PFSK-1 (cell line): ENCODE results near the gene ONECUT1.

Experiments
- FOXP2 ChIP-seq: optimal IDR thresholded peaks from 2 replicates; pipeline ENCODE3; 2011; ENCODE audit warnings: borderline replicate concordance, control low read depth, inconsistent platforms; ENCODE audit not compliant: insufficient read depth; ENCODE audit errors: extremely low read length, extremely low read depth
- POLR2AphosphoS5 ChIP-seq: IDR thresholded peaks from 2 replicates; pipeline ENCODE4 v1.6.1; 2012; ENCODE audit warnings: low read depth, mild to moderate bottlenecking, control low read depth, low read length, moderate library complexity
- SIN3A ChIP-seq: IDR thresholded peaks from 2 replicates; pipeline ENCODE4 v1.6.1; 2012; ENCODE audit warnings: mild to moderate bottlenecking, low read length, moderate library complexity, borderline replicate concordance; ENCODE audit not compliant: insufficient read depth
- TAF1 ChIP-seq: IDR thresholded peaks from 2 replicates; pipeline ENCODE4 v1.6.1; 2012; ENCODE audit warnings: low read length, control low read depth, borderline replicate concordance; ENCODE audit not compliant: insufficient read depth
- TF ChIP-seq, protein P1 (sequence below), 2 experiments: IDR thresholded peaks; 2 replicates each; pipeline versions ENCODE4 v1.6.1 to v1.8.0; 2011 to 2012; ENCODE audit warnings: low read depth in 2 of 2, low read length in 2 of 2, control low read depth in 1 of 2, inconsistent platforms in 1 of 2, mild to moderate bottlenecking in 1 of 2, moderate library complexity in 1 of 2; ENCODE audit not compliant: insufficient read depth in 1 of 2

The ONECUT1 gene

DNA sequence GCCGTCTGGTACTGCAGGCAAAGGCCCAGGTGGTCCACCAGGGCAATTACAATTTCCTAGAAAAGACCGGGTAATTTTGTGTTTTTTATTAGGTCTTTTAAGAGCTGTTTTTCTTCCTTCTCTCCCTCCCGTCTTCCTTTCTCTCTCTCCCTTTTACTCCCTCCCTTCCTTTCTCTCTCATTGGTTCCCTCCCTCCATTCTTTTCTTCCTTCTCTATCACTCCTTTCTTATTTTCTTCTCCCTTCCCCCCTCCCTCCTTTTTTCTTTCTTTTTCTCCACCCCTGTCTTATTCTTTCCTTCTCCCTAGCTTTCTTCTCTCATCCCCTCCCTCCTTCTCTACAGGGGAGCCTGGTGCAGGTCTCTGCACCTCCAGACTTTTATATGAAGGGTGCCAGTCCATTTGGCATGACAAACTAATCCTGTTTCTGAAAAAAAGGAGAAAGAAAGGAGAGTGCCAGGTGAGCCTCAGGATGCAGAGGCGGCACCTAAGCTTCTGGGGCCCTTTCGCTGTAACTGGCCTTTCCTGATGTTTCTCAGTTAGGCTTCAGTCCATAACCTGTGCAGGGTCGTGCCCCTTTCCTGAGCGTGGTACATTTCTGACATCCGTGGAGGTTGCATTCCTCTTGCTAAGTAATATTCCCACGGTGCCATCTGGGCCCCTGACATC, 9.1 kb upstream of the ONECUT1 start:
- TF ChIP-seq TAF1 = no peak
- no peak for TF ChIP-seq FOXP2
- no peak for TF ChIP-seq SIN3A
- TF ChIP-seq, protein P1, sequence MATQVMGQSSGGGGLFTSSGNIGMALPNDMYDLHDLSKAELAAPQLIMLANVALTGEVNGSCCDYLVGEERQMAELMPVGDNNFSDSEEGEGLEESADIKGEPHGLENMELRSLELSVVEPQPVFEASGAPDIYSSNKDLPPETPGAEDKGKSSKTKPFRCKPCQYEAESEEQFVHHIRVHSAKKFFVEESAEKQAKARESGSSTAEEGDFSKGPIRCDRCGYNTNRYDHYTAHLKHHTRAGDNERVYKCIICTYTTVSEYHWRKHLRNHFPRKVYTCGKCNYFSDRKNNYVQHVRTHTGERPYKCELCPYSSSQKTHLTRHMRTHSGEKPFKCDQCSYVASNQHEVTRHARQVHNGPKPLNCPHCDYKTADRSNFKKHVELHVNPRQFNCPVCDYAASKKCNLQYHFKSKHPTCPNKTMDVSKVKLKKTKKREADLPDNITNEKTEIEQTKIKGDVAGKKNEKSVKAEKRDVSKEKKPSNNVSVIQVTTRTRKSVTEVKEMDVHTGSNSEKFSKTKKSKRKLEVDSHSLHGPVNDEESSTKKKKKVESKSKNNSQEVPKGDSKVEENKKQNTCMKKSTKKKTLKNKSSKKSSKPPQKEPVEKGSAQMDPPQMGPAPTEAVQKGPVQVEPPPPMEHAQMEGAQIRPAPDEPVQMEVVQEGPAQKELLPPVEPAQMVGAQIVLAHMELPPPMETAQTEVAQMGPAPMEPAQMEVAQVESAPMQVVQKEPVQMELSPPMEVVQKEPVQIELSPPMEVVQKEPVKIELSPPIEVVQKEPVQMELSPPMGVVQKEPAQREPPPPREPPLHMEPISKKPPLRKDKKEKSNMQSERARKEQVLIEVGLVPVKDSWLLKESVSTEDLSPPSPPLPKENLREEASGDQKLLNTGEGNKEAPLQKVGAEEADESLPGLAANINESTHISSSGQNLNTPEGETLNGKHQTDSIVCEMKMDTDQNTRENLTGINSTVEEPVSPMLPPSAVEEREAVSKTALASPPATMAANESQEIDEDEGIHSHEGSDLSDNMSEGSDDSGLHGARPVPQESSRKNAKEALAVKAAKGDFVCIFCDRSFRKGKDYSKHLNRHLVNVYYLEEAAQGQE (IDR thresholded peaks at IDR 0.05; ENCODE audit: insufficient read depth in 1 of 2, low read depth in 2 of 2, low read length in 2 of 2) = no peak
- TF ChIP-seq POLR2AphosphoS5 = no peak

DNA sequence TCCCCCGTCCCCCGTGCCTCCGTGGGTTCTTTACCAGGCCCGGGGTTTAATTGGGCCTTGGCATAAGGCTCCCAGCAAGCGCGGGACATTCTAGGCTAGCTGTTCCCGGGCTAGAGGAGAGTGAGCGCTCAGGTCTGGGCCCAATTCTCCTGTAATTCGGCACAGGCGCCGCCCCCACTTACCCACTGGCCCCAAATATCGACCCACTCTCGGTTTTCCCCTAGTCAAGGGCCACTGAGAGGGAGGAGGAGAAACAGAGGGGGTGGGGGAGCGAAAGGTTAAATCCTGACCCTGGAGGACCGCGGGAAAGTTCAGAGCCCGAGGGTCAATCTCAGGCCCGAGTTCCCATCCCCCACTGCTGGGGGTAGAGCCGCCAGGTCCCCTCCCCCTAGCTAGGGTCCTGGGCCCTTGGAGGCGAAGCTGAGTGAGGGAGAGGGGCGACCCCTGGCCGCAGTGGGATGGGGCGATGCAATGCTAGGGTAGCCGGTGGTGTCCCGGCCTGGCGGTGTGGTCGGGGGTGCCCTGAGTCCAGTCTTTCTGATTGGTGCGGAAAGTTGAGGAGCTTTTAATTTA, 8.5 kb upstream of the ONECUT1 start:
- TF ChIP-seq SIN3A (no peak), TAF1 (no peak), FOXP2 (no peak), POLR2AphosphoS5 (no peak)
- TF ChIP-seq, protein P1 (IDR thresholded peaks at IDR 0.05; ENCODE audit: insufficient read depth in 1 of 2, low read depth in 2 of 2, low read length in 2 of 2) = no peak

DNA sequence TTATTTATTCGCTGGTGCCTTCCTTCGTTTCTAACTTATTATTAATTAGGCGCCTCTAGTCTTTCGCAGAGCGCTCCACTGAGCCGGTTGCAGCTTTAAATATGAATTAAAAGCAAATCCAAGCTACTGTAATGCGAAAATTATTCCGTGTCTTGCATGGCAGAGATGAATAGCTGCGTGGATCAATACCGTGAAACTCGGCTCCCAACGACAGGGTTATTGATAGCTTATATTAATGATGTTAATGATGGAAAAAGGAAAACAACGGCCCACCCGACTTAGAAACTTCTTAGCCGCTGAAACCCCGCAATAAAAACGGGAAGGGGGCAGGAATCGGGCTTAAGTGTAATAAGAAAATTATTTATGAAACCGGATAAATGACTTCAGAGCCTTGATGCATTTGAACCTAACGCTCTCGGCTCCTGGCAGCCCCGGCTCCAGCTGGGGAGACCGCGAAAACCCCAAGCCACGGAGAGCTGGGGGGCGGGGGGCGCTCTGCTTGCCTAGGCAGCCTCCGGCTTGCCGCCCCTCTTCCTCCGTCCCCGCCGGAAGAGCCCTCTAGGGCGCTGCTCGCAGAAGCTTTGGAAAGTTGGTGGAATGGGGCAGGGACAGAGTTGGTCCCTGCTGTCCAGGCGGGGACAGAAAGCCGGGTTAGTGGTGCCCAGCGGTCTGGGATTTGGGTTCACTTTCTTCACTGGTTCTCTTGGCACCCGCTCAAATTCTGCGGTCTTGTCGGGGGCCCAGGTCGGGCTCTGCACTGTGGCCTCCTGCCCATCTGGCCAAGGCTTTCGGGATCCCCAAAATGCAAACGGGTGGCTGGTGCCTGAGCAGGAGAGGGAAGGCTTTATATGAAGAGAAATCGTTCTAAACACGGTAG, 7.7 kb upstream of the ONECUT1 start:
- TF ChIP-seq, protein P1 (IDR thresholded peaks at IDR 0.05; ENCODE audit: insufficient read depth in 1 of 2, low read depth in 2 of 2, low read length in 2 of 2) = no peak
- no peak for TF ChIP-seq POLR2AphosphoS5
- TF ChIP-seq FOXP2 = no peak
- no peak for TF ChIP-seq TAF1
- no peak for TF ChIP-seq SIN3A

DNA sequence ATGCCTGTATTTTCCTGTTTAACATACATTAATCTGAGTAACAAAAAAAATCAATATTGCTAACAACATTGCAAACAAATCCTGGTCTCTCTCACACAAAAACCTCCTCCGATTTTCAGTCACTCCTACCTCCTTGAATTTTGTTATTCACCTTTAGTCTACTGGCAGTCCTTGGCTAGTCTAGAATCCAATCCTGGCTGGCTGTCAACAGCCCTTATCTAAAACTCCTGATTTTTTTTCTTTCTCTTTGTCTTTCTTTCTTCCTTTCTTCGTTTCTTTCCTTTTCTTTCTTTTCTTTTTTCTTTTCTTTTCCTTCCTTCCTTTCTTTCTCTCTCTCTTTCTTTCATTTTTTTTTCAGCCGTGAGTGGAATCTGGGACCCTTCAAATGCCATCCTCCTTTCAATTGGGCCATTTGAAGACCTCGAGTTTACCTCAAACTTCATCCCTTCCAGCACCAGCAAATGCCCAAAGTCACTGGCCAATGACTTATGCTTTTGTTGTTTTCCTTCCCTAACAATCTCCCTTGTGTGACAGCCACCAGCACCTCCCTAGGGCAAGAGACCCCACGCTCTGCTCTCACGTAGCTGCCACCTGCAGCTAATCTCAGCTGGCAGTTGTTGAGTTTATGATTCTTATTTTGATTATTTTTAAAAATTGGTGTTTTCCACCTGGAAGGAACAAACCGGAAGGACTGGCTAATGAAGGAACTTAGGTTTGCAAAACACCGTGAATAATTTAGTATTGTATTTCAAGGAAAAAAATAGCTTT, 6.8 kb upstream of the ONECUT1 start:
- TF ChIP-seq TAF1 (no peak), POLR2AphosphoS5 (no peak), FOXP2 (no peak), SIN3A (no peak)
- TF ChIP-seq, protein P1 (IDR thresholded peaks at IDR 0.05; ENCODE audit: insufficient read depth in 1 of 2, low read depth in 2 of 2, low read length in 2 of 2) = no peak
